ENCODE measurements around the gene RINT1.

DNA sequence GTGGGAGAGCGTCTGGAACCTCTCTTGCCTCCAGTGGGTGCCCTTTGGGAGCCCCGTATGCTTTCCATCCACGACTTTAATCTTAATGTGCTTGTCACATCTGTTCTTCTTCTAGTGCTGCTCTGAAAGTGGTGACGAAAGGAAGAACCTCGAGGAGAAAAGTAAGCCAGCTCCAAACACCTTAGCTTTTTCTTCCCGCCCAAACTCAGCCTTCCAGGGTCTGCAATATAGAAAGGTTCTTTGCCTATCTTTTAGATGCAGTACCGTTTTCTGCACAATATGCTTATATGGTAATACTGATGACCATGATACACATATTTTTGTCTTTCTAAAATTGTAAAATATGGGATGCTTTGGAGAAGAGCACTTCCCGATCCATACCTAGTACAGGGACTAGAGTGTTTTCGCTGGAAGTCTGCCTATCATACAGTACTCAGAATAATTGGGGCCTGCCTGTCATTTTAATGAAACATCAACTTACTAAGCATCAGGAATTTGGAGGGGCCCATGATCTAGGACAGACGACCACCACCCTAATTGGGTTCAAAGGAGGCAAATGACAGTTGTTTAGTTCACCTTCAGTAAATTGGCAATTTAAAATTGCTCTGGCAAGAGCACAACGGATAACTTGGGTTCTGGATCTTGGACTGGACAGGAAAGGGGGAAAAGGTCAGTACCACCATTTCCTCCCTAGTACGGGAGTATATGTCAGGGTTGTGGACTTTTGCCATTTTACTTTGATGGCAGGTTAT, 884 bp downstream of the RINT1 start:
- TF ChIP-seq, protein P1, sequence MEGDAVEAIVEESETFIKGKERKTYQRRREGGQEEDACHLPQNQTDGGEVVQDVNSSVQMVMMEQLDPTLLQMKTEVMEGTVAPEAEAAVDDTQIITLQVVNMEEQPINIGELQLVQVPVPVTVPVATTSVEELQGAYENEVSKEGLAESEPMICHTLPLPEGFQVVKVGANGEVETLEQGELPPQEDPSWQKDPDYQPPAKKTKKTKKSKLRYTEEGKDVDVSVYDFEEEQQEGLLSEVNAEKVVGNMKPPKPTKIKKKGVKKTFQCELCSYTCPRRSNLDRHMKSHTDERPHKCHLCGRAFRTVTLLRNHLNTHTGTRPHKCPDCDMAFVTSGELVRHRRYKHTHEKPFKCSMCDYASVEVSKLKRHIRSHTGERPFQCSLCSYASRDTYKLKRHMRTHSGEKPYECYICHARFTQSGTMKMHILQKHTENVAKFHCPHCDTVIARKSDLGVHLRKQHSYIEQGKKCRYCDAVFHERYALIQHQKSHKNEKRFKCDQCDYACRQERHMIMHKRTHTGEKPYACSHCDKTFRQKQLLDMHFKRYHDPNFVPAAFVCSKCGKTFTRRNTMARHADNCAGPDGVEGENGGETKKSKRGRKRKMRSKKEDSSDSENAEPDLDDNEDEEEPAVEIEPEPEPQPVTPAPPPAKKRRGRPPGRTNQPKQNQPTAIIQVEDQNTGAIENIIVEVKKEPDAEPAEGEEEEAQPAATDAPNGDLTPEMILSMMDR (IDR thresholded peaks at IDR 0.05): no peak
- no peak for TF ChIP-seq POLR2A (IDR thresholded peaks at IDR 0.05)
